A549 (cell line): Measurements from ENCODE around the gene SPC24.

Experiments
- BHLHE40 ChIP-seq: IDR thresholded peaks from 2 replicates; pipeline ENCODE4 v1.6.1; 2012; ENCODE audit warnings: low read depth, low read length, inconsistent platforms
- CTCF ChIP-seq: fragments of >200 bp; sonication (Bioruptor Twin); formaldehyde crosslinking; IDR thresholded peaks from 3 replicates; pipeline ENCODE4 v1.5.1; 2016
- E2F6 ChIP-seq: IDR thresholded peaks from 2 replicates; pipeline ENCODE4 v1.6.1; 2012; ENCODE audit warnings: low read depth, borderline replicate concordance
- ESRRA ChIP-seq: fragments of 150-350 bp; IDR thresholded peaks from 2 replicates; pipeline ENCODE4 v1.6.1; 2014; ENCODE audit warnings: mild to moderate bottlenecking, low read length, borderline replicate concordance
- GATA3 ChIP-seq: IDR thresholded peaks from 2 replicates; pipeline ENCODE4 v1.6.1; 2012; ENCODE audit warnings: borderline replicate concordance
- MAX ChIP-seq: IDR thresholded peaks from 2 replicates; pipeline ENCODE4 v1.6.1; 2012
- POLR2A ChIP-seq: IDR thresholded peaks from 2 replicates; pipeline ENCODE4 v1.6.1; 2012; ENCODE audit warnings: mild to moderate bottlenecking, low read length
- RNF2 ChIP-seq: fragments of 200-600 bp; sonication (generic); IDR thresholded peaks from 2 replicates; pipeline ENCODE4 v1.6.1; 2016; ENCODE audit warnings: low read depth, mild to moderate bottlenecking, antibody characterized with exemption, moderate library complexity, borderline replicate concordance

GRCh38 chr19:11177592-11177991, 22.0 kb upstream of the SPC24 start:
- TF ChIP-seq CTCF: no peak
- no peak for TF ChIP-seq BHLHE40
- TF ChIP-seq POLR2A: no peak
- no peak for TF ChIP-seq GATA3
- no peak for TF ChIP-seq ESRRA
- TF ChIP-seq MAX: no peak
- TF ChIP-seq E2F6: no peak
- no peak for TF ChIP-seq RNF2
